Endothelial cell of umbilical vein (primary cell): ENCODE results near the gene USF3.

Source experiments
- EZH2 ChIP-seq: IDR thresholded peaks from 2 replicates; pipeline ENCODE4 v1.6.1; 2012; ENCODE audit warnings: borderline replicate concordance, low read depth, mild to moderate bottlenecking, moderate library complexity, low read length, inconsistent platforms; ENCODE audit not compliant: severe bottlenecking
- GATA2 ChIP-seq: IDR thresholded peaks from 2 replicates; pipeline ENCODE4 v1.7.0; 2011; ENCODE audit warnings: low read depth, mild to moderate bottlenecking, moderate library complexity, mixed read lengths, low read length; ENCODE audit not compliant: insufficient read length, insufficient read depth
- JUN ChIP-seq: IDR thresholded peaks from 2 replicates; pipeline ENCODE4 v1.6.1; 2011; ENCODE audit warnings: borderline replicate concordance, low read depth; ENCODE audit not compliant: insufficient read length, insufficient read depth
- MYC ChIP-seq: IDR thresholded peaks from one replicate; pipeline ENCODE4 v1.6.1; 2011; ENCODE audit warnings: mild to moderate bottlenecking, low read depth, low read length
- POLR2A ChIP-seq: IDR thresholded peaks from 2 replicates; pipeline ENCODE4 v1.6.1; 2012; ENCODE audit warnings: low read depth, mild to moderate bottlenecking, control low read depth, low read length
- POLR2AphosphoS5 ChIP-seq: IDR thresholded peaks from 2 replicates; pipeline ENCODE4 v1.6.1; 2012; ENCODE audit warnings: low read depth, mild to moderate bottlenecking, control low read depth, low read length, moderate library complexity; ENCODE audit not compliant: insufficient read depth
- TF ChIP-seq, protein P1 (sequence below), 2 donors: IDR thresholded peaks; 1 replicate in 1 of 2; 2 replicates in 1 of 2; pipeline ENCODE4 v1.5.1; 2011; ENCODE audit warnings: low read length in 2 of 2, mild to moderate bottlenecking in 2 of 2, moderate library complexity in 2 of 2, control low read depth in 1 of 2, inconsistent platforms in 1 of 2, low read depth in 1 of 2; ENCODE audit not compliant: insufficient read depth in 1 of 2; ENCODE audit errors: extremely low read depth in 1 of 2
- TF ChIP-seq, protein P2 (sequence below): IDR thresholded peaks from 2 replicates; pipeline ENCODE4 v1.6.1; 2011; ENCODE audit not compliant: insufficient read depth, insufficient read length

DNA sequence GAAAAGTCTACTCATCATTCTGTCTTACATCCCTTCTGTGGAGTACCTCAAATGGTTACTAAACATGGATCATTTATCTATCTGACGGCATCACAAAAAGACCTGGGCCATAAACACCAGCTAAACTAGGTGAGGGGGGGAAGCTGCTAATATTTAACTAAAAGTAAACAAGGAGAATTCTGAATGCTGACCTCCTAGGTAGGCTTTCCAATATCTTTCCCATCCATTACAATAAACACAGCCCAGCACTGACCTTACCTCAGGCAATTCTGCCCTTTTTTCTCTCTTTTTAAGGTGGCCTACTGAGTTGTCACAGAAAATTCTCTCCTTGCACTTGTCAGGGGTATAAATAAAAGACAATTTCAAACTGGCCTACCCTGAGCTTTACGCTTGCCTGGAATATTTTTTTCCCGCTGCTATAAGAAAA is 33.1 kb downstream of the USF3 start:
- TF ChIP-seq, protein P1, sequence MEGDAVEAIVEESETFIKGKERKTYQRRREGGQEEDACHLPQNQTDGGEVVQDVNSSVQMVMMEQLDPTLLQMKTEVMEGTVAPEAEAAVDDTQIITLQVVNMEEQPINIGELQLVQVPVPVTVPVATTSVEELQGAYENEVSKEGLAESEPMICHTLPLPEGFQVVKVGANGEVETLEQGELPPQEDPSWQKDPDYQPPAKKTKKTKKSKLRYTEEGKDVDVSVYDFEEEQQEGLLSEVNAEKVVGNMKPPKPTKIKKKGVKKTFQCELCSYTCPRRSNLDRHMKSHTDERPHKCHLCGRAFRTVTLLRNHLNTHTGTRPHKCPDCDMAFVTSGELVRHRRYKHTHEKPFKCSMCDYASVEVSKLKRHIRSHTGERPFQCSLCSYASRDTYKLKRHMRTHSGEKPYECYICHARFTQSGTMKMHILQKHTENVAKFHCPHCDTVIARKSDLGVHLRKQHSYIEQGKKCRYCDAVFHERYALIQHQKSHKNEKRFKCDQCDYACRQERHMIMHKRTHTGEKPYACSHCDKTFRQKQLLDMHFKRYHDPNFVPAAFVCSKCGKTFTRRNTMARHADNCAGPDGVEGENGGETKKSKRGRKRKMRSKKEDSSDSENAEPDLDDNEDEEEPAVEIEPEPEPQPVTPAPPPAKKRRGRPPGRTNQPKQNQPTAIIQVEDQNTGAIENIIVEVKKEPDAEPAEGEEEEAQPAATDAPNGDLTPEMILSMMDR (IDR thresholded peaks at IDR 0.05; ENCODE audit: extremely low read depth in 1 of 2, insufficient read depth in 1 of 2, low read depth in 1 of 2, low read length in 2 of 2): no peak
- no peak for TF ChIP-seq JUN
- TF ChIP-seq, protein P2, sequence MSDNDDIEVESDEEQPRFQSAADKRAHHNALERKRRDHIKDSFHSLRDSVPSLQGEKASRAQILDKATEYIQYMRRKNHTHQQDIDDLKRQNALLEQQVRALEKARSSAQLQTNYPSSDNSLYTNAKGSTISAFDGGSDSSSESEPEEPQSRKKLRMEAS: no peak
- no peak for TF ChIP-seq POLR2AphosphoS5
- no peak for TF ChIP-seq GATA2
- TF ChIP-seq EZH2: no peak
- TF ChIP-seq MYC: no peak
- TF ChIP-seq POLR2A: no peak
